GM19238 (cell line): ENCODE measurements around the gene ZNF148.
"Not testable (repeated sequence)": the region's sequence is repeated elsewhere in the genome, so short reads cannot be mapped to it uniquely, and the experiment has no call there.

Experiments used
- DNase-seq: peaks from one replicate; pipeline ENCODE4 v3.0.0; 2011; ENCODE audit warnings: low spot score; ENCODE audit not compliant: insufficient read length

The ZNF148 gene, protein sequence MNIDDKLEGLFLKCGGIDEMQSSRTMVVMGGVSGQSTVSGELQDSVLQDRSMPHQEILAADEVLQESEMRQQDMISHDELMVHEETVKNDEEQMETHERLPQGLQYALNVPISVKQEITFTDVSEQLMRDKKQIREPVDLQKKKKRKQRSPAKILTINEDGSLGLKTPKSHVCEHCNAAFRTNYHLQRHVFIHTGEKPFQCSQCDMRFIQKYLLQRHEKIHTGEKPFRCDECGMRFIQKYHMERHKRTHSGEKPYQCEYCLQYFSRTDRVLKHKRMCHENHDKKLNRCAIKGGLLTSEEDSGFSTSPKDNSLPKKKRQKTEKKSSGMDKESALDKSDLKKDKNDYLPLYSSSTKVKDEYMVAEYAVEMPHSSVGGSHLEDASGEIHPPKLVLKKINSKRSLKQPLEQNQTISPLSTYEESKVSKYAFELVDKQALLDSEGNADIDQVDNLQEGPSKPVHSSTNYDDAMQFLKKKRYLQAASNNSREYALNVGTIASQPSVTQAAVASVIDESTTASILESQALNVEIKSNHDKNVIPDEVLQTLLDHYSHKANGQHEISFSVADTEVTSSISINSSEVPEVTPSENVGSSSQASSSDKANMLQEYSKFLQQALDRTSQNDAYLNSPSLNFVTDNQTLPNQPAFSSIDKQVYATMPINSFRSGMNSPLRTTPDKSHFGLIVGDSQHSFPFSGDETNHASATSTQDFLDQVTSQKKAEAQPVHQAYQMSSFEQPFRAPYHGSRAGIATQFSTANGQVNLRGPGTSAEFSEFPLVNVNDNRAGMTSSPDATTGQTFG

GRCh38 chr3:125374996-125375941, at the start of gene ZNF148:
TSS of gene ZNF148 (minus strand) at chr3:125375325. CDS start at chr3:125313640, 61,685 bp downstream.
- DNase-seq = peak; percentile 83

- DNase-seq = no peak
Measured at GRCh38 chr3:125418306-125418705, 43.2 kb upstream of the ZNF148 start.

DNA sequence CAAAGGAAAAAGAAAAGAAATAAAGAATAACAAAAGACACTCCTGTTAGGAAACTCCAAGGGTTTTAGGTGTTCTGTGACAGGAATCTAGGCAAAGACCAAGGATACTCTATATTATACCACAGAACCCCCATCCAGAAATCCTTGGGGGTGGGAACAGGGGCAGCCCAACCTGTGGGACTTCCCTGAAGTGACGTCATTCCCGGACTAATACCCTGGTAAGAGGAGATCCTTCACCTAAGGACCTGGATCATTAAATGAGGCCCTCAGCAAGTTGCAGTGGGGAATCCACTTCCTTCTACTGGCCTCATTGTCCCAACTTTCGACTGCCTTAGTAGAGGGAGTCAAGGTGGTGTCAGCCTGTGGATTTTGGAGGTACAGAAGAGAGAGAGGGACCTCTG, 41.1 kb upstream of the ZNF148 start:
- DNase-seq = no peak

- no peak for DNase-seq
Measured at GRCh38 chr3:125414669-125415068, 39.5 kb upstream of the ZNF148 start.

- DNase-seq = no peak
Measured at GRCh38 chr3:125410922-125411321, 35.8 kb upstream of the ZNF148 start.

- no peak for DNase-seq
Measured at GRCh38 chr3:125406070-125406469, 30.9 kb upstream of the ZNF148 start.

GRCh38 chr3:125405515-125405914, 30.4 kb upstream of the ZNF148 start:
- DNase-seq = not testable (repeated sequence)

DNA sequence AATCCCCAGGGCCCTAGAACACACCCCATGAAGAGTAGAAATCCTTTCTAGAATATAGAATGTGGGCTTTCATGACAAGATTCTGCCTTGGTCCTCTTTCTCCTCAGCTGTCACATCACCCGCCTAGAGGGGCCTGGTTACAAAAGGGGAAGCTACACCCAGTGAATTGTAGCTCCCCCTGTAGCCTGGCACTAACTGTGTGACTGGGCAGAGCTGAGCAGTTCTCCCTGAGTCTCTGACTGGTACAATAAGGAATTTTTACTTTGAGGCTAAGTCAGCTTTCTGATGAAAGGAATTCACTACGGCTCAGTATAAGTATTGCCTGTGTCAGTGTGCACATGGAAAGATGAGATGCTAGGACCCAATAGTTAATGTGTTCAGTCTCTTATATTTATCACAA, 28.7 kb upstream of the ZNF148 start:
- DNase-seq = no peak

GRCh38 chr3:125402639-125403038, 27.5 kb upstream of the ZNF148 start:
- DNase-seq = no peak

DNA sequence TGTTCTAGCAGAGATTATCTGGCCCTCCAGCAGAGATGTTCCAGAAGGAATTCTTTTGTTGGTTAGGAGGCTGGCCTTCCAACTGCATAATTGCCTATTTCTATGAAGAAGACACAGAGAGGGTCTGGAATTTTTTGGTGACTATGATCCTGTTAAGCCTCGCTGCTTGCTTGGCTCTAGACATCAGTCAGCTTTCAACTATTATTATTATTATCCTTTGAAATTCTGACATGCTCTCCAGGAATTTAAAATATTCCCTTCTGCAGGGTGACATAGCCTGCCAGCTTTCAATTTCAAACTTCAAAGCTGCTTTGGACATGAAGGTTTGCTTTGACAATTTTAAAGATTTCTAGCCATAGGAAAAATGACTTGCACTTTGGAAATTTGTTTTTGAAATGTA, 26.3 kb upstream of the ZNF148 start:
- no peak for DNase-seq

DNA sequence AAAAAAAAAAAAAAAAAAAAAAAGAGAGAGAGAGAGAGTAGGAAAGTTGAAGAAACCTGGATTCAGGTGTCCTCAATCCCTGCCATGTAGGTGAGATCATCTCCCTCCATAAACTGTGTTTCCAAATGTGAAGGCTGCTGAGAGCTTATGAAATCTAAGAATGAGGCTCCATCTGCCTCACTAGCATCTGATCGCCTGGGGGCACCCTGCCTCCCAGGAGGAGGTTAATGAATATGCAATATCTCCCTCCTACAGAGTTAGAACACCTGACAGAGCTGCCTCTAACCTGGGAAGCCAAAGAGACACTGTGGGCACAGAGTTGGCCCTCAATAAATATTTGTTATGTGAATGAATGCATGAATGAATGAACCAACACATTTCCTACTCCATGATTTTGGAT, 23.8 kb upstream of the ZNF148 start:
- DNase-seq = no peak

- DNase-seq = no peak
Measured at GRCh38 chr3:125395091-125395490, 20.0 kb upstream of the ZNF148 start.

- DNase-seq = no peak
Measured at GRCh38 chr3:125394406-125394805, 19.3 kb upstream of the ZNF148 start.

DNA sequence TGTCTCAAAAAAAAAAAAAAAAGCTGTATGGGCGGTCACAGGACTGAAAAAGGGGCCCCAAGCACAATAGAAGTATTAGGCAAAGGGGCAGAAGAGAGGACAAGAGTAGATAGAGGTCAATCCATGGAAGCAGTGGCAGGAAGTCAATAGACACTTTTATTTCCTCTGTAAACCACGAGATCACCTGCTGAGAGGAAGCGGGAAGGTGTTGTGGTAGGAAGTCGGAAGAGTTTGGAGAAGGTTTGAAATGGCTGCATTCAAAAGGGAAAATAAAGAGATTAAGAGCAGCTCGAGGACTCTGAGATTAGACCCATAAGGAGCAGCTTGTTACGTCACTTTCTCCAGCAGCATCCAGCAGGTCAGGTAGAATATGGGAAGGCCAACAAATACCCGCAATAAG, 14.2 kb upstream of the ZNF148 start:
- DNase-seq = no peak

DNA sequence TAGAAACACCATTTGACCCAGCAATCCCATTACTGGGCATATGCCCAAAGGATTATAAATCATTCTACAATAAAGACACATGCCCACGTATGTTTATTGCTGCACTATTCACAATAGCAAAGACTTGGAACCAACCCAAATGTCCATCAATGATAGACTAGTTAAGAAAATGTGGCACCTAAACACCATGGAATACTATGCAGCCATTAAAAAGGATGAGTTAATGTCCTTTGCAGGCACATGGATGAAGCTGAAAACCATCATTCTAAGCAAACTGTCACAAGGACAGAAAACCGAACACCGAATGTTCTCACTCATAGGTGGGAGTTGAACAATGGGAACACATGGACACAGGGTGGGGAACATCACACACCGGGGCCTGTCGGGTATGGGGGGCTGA, 13.2 kb upstream of the ZNF148 start:
- not testable (repeated sequence) for DNase-seq

- no peak for DNase-seq
Measured at GRCh38 chr3:125386811-125387210, 11.7 kb upstream of the ZNF148 start.

DNA sequence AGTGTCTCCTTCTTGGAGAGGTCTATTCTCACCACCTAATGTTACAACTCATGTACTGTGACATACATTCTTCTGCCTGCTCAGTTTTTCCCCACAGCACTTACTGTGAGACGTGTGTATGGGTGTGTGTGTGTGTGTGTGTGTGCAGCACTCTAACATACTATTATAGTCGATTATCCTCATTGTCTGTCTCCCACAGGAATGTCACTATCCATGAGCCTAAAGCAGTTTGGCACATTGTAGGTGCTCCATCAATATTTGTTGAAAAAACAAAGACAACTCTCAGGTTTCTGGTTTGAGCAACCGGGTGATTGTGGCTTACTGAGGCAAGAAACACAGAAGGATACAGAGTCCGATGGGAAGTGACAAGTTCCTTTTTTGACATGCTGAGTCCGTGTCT, 8.6 kb upstream of the ZNF148 start:
- DNase-seq = no peak

DNA sequence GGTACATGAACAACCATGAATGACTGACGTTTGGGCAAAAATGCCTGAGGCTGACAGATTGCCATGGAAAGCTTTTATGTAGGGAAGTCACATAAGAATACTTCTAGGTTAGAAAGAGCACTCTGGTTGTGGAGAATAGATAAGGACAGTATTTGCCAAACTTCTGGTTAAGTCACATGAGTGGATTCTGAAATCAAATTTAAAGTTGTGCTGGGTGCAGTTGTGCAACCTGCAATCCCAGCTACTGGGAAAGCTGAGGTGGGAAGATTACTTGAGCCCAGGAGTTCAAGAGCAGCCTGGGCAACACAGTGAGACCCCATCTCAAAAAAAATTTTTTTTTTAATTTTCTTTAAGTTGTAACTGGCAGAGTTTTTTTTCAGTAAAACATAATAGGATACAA, 7.2 kb upstream of the ZNF148 start:
- no peak for DNase-seq

DNA sequence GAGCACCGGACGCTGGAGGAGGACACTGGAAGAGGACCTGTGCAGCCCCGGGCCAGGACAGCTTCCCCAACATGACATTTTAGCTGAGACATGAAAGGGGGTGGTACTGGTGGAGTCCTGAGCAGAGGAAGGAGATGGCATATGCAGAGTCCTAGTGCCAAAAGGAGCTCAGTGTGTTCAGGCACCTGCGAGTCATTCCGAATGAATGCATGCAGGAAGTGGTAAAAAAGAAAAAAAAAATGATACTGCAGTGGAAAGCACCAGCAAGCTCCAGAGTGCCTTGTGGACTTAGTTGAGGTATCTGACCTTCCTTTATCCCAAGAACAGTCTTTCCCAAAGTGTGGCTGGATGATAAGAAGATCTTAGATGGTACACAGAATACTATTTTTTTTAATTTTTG, 6.6 kb upstream of the ZNF148 start:
- no peak for DNase-seq

DNA sequence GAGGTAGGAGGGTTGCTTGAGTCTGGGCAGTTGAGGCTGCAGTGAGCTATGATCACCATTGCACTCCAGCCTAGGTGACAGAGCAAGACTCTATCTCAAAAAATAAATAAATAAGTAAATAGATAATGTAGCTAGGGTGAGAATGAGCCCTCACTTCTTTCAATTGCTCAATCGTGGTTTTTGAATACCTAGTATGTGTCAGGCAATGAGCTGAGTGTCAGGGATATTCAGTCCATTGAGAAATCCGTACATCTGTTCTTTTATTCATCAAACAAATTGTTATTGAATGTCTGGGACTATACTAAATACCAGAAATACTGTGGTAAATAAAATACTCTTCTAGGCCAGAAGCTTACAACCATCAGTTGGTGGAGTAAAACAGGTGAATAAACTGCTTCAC, 6.2 kb upstream of the ZNF148 start:
- DNase-seq = no peak

GRCh38 chr3:125379483-125379882, 4.4 kb upstream of the ZNF148 start:
- no peak for DNase-seq

DNA sequence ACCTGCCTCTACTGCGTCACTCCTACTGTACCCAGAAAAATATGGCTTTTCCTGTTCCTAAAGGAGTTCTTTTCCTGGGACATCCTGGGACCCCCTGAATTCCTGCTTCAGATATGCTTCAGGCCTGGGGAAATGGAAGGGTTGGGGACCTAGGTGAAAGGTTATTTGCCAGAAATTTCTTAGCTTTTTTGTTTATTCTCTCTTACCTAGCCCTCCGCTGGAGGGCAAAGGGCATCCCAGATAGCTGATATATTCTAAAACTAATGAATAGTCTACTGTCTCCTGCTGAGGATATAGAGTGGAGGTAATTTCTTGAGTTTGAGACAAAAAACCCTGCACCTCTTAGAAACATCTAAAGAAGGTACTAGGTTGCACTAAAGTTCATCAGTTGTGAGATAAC, 3.6 kb upstream of the ZNF148 start:
- no peak for DNase-seq
